HG03439 (cell line): ENCODE results near the gene UBN1.
A peak's percentile ranks its signal among the peaks of the same experiment; 100 is the strongest.

ENCODE experiments used
- ATAC-seq: cut with Tn5 transposase; IDR thresholded peaks from one replicate; pipeline ENCODE4 v1.9.1; 2021; ENCODE audit warnings: mild to moderate bottlenecking, moderate library complexity; ENCODE audit not compliant: unreplicated experiment

UBN1 gene, protein sequence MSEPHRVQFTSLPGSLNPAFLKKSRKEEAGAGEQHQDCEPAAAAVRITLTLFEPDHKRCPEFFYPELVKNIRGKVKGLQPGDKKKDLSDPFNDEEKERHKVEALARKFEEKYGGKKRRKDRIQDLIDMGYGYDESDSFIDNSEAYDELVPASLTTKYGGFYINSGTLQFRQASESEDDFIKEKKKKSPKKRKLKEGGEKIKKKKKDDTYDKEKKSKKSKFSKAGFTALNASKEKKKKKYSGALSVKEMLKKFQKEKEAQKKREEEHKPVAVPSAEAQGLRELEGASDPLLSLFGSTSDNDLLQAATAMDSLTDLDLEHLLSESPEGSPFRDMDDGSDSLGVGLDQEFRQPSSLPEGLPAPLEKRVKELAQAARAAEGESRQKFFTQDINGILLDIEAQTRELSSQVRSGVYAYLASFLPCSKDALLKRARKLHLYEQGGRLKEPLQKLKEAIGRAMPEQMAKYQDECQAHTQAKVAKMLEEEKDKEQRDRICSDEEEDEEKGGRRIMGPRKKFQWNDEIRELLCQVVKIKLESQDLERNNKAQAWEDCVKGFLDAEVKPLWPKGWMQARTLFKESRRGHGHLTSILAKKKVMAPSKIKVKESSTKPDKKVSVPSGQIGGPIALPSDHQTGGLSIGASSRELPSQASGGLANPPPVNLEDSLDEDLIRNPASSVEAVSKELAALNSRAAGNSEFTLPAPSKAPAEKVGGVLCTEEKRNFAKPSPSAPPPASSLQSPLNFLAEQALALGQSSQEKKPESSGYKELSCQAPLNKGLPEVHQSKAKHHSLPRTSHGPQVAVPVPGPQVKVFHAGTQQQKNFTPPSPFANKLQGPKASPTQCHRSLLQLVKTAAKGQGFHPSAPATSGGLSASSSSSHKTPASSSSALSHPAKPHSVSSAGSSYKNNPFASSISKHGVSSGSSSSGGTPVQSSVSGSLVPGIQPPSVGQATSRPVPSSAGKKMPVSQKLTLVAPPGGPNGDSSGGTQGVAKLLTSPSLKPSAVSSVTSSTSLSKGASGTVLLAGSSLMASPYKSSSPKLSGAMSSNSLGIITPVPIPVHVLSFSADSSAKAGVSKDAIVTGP (N-terminal part only)

DNA sequence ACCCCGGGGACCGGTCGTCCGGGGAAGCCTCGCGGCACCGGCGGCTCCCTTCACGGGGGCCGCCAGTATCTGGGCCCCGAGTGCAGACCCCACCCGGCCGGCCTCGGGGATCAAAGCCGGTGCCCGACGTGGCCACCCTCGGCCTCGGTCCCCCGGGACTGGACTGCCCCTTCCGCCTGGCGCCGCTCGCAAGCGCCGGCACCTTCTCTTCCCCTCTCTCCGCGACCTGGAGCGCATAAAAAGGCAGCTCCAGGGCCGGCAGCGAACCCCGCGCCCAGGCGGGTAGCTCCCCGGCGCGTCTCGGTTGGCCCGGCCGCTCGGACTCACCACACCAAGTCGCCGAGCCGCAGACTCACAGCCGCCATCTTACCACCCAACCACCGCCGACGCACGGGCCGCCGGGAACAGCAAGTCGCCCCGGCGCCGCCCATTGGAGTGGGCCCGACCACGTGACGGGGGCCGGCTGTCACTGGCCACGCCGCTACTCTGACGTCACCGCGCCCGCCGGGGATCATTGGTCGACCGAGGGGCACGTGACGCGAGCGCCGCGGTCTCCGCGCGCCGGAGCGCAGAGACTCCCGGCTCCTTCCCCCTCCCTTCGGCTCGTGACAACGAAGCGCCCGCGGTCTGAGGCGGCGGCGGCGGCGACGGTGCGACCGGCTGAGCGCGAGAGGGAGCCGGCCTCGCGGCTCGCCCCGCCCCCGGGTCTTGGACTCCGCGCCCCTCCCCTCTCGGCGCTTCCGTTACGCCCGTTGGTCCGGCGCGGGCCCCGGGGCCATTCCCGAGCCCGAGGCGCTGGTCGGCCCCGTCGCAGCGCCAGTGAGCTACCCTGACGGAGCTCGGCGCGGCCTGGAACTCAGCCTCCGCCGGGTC lies at the start of gene UBN1, which contains the start of gene GLYR1:
Gene UBN1 (plus strand): TSS at position 581 of the 873 bp plus-strand sequence. CDS start 5,437 bp downstream, outside the sequence.
Gene GLYR1 (minus strand): TSS at position 388 of the 873 bp plus-strand sequence. CDS start 23 bp downstream, at position 365.
- peak; percentile 87 for ATAC-seq

DNA sequence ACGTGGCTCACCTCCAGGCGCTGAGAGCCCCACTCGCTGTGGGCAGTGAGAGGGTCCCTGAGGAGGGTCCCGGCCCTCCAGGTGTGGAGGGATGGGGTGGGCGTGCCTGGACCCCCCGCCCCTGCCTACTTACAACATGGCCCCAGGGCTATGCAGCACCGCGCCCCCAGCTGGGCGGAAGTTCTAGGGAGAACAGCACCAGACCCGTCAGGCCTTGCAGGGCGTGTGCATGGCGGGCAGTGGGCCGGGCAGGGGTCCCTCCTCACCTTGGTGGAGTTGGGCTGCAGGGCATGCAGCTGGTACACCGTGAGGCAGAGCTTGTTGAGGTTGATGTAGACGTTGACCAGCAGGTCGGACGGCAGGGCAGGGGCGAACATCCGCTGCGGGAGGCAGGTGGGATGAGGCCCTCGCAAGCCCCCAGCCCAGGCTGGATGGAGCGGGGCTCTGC lies 49.5 kb upstream of the UBN1 start:
- no peak for ATAC-seq

DNA sequence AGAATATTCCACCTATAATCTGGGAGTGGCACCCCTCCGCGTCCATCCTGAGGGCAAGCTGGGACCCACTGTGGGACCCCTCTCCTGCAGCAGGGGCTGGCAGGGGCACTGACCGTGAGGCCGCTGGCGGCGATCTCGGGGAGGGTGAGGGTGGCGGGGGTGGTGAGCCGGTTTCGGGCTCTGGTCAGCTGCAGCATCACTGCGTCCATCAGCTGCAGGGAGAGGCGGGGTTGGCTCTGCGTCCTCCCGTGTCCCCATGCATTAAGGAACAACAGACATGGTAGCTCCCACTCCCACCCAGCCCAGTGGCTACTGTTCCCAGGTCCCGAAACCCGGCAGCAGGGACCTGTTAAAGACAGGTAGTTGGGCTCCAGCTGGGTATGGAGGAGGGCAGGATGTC lies 48.8 kb upstream of the UBN1 start:
- ATAC-seq, result no peak

DNA sequence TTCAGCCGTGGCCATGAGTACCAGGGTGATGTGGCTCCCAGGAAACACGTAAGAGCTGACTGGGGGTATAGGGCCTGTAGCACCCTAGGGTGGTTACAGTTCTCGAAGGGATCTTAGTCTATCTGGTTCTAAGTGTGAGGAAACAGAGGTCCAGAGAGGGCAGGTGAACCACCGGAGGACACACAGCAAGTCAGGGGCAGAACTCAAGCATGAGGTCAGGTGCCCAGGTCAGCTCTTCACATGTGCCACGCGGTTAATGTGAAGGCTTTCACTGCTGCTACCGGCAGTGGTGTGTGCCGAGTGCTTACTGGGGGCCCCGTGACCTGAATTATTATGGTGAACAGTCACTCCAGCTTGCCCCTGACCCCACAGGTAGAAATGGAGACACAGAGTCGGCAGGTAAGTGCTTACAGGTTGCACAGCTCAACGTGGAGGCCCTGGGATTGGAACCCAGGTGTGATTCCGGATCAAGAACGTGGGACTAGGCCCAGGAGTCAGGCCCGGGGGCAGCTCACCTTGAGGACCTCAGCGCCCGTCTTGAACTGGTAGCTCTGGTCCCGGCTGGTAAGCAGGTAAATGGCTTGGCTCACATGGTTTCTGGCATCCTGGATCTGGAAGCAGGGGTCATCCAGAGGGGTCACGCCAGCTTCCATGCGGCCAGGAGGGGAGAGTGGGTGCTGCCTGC lies 48.0 kb upstream of the UBN1 start:
- ATAC-seq, result no peak

DNA sequence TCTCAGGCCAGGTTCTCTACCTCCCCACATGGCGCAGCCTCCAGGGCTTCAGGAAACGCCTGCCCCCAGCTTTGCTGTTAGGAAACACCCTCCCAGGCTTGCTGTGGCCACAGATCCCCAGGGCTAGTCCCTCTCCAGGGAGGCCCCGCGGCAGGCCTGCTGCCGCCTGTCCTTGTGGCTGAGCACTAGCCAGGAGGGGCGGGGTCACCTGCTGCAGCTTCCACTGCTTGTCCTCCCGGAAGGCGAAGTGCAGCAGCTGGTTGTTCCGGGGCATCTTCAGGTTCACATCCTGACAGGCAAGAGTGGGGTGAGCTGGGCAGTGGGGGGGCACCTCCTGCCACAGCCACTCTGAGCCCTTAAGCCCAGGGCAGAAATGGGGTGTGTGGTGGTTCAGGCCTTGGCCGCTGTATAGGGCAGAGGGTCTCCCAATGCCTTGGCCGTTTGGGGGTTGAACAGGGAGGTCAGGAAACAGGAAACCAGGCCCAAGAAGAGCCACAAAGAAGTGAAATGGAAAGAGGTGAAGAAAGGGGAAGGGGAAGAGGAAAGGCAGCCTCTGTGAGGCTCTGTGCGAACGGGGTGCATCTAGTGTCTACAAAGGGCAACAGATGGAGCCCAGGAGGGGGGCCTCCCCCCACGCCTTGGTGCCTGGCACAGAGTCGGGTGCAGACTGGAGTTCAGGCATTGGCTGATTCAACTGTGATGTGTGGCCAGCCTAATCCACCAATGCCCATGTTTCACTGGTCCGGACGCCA lies 46.8 kb upstream of the UBN1 start:
- ATAC-seq, result no peak

- ATAC-seq, result no peak
Measured at GRCh38 chr16:4801051-4801961, 46.0 kb upstream of the UBN1 start.

- peak; percentile 54 for ATAC-seq
Measured at GRCh38 chr16:4801962-4802658, 45.2 kb upstream of the UBN1 start, which contains the start of gene ROGDI. ROGDI (minus strand) TSS chr16:4802633; CDS start chr16:4802571, 62 bp downstream.

DNA sequence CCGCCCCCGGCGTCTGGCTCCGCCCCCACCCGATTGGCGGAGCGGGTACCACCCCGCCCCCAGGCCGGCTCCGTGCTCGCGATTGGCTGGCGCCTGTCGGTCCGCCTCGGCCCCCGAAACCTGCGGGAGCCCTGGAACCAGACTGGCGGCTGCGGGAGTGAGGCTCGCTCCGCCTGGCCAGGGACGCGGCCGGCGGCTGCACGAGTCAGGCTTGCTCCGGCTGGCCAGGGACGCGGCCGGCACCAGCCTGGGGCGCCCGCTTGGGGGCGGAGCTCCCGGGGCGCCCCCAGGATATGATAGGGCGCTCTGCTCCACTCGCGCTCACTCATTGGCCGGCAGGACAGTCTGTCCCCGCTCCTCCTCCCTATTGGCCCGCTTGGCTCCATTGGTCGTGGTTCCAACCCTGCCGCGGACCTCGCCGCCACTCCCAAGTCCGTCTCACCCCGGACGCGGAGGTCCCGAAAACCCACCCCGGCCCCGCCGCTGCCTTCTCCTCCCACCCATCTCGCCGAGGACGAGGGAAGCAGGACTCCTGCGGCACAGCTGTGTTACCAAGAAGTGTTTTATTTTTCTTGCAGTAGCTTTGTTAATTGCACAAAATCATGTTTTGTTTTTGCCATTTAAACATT lies 44.5 kb upstream of the UBN1 start:
- peak; percentile 92 for ATAC-seq

DNA sequence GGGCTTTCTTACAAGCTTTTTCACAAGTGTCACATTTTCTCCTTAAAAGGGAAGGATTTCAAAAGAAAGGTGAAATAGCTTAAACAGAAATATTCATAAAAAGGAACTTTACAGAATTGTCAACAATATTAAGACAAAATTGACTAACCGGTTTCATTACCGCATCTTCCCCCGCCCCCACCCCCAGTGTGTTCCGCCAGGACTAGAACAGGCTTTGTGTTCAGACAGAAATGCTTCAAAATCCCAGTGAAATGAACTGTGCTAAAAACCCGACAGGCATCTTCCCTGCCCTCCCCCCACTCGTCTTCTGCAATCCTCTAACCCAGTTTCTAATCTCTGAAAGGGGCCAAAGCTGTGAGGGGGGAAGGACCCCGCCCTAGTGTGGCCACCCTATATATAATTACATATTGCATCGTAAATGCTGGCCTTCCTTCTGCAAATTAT lies 43.9 kb upstream of the UBN1 start:
- ATAC-seq, result no peak

DNA sequence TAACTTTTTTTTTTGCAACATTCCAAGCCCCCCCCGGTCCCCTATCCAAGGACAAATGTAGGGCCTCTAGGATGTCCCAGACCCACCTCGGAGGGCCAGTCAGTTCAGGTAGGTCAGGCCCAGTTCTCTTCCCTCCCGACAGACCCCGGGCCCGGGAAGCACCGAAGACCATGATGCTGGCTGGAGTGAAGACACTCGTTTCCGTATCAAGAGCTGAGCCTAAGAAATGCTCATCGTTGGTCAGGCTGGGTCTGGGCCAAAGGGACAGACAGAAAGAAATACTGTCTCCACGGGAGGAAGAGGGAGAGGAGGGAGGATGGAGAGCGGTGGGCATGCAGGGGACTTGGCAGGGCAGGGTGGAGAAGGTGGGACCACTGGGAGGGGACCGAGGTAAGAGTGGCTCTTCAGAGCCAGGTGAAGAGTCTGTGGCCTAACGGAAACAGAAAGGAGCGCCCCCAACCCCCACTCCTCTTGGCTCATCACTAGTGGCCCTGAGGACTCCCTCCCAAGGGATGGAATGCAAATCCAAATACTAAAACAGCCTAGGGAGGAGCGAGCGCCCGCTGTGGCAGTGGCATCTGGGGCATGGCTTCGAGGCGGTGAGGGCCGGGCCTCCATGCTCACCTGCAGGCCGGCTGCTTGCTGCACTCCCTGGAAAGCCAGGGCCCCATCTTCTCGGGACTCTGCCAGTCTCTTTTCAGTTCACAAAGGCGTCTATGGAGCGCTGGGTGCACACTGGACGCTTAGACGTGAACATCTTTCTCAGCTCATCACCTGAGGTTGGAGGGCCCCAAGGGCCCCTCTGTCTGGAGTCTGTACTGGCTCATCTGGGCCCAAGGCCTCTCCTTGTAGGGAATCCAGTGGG lies 43.2 kb upstream of the UBN1 start:
- ATAC-seq, result no peak

- ATAC-seq, result no peak
Measured at GRCh38 chr16:4805231-4805630, 42.0 kb upstream of the UBN1 start.

GRCh38 chr16:4806280-4806679 lies 41.0 kb upstream of the UBN1 start:
- no peak for ATAC-seq

GRCh38 chr16:4811242-4811641 lies 36.0 kb upstream of the UBN1 start:
- ATAC-seq, result no peak

GRCh38 chr16:4811773-4812172 lies 35.5 kb upstream of the UBN1 start:
- no peak for ATAC-seq

- ATAC-seq, result no peak
Measured at GRCh38 chr16:4813251-4814003, 33.9 kb upstream of the UBN1 start.
